GM18498 (cell line): ENCODE results near the gene GNPTG.

Experiments
- ATAC-seq: cut with Tn5 transposase; IDR thresholded peaks from one replicate; pipeline ENCODE4 v1.9.1; 2021; ENCODE audit warnings: mild to moderate bottlenecking, moderate library complexity; ENCODE audit not compliant: unreplicated experiment

Gene GNPTG

GRCh38 chr16:1367486-1368174 lies 15.9 kb downstream of the GNPTG start:
- no peak for ATAC-seq

DNA sequence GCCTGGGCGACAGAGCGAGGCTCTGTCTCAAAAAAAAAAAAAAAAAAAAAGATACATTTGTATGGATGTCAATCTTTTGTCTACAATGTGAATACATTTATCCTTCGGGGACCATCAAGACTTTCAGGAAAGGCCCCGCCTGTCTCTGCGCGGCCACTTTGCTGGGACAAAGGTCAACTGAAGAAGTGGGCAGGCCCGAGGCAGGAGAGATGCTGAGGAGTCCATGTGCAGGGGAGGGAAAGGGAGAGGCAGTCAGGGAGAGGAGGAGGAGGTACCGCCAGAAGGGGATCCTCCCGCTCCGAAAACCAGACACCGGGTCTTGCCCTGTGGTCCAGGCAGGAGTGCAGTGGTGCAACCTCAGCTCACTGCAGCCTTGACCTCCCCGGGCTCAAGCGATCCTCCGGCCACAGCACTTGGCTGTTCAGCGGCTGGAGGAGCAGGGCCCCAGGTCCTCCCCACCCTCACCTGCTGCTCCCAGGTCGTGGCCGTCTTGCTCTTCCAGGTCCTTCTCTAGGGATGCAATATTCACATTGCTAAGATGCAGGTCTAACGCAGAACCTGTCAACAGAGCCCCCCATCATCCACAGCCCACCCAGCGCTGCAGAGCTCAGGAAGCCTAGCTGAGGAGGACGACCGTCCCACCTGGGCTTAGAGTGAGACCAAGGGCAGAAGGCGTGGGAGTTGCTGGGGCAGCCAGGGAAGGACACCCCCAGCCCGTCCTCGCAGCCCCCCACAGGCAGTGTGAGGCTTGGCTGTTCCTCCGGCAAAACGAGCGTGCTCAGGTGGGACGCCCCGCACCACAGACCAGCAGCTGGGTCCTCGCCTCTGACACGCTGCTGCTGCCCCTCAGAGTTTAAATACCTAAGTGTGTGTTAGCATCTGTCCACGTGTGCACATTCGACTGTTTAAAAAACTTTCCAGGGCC lies 19.6 kb downstream of the GNPTG start:
- ATAC-seq: no peak

DNA sequence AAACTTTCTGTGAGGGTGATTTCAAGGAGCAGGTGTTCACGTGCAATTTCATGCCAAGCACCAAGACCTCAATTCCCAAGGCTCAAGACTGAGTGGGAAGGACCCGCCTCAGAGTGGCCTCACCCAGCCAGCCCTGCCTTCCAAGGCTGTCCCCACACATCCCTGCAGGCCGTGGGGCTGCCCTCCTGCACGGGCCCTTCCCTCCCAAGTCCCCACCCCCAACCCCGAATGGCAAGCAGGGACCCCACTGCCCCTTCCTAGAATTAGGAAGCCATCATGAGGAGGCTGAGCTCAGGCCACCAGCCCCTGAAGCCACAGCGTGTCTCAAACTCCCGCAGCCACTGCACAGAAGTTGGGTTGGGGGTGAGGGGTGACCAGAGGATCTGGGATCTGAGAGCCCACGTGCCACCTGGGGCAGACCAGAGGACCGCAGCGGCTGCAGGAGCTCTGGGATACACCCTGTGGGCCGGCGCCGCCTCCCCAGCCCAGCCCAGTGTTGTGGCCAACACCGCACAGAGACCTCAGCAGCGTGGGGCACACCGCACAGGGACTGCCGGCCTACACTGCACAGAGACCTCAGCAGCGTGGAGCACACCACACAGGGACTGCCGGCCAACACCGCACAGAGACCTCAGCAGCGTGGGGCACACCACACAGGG lies 20.7 kb downstream of the GNPTG start:
- no peak for ATAC-seq

DNA sequence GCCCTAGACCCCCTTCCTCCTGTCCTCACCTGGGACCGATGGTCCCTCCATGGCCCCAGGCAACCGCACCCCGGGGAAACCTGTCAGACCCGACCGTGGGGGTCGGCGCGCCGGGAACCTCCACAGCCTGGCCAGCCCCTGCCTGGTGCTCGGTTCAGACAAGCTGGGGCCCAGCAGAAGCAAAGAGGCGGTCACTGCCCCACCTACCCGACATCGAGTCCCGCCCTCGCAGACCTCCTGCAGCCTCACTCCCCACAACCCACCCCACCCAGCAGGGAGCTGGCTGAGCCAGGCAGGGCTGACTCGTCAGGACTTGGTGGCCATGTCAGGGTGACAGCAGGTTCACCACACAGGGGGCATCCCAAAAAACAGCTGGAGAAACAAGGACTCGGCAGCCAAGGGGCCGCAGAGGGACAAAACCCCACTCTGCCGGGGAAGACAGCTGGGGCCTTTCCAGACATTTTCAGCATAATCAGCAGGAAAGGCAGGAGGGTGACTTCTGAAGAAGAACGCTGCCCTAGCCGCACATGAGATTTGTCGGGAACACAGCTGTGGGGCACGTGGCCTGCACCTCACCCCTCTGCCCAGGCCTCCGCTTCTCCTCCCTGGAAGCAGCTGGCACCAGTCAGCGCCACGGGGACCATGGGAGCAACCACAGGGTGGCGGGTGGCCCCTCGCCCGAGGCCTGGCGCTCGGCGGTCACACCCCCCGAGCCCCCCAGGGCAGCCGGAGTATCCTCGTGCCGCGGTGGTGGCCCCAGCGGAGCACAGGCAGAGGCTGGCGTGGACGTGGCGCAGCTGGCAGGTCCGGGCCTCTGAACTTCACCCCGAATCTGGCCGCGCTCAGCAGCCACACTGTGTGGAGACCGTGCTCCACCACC lies 22.9 kb downstream of the GNPTG start:
- no peak for ATAC-seq

DNA sequence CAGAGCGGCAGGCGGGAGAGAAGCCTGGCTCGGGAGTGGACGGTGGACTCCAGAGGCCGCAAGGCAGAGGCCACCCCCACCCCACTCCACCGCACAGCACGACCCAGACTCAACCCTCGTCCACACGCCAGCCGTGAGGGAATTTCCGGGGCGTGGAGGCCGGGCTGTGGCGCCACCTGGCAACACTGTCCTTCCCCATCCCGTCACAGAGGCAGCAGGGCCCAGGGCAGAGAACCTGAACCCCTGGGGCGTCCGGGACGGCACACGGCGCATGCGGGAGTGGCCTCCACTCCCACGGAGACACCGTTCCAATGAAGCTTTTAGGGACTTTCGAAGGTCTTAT lies 23.5 kb downstream of the GNPTG start:
- ATAC-seq: no peak

GRCh38 chr16:1375741-1376410 lies 24.1 kb downstream of the GNPTG start:
- ATAC-seq: no peak

DNA sequence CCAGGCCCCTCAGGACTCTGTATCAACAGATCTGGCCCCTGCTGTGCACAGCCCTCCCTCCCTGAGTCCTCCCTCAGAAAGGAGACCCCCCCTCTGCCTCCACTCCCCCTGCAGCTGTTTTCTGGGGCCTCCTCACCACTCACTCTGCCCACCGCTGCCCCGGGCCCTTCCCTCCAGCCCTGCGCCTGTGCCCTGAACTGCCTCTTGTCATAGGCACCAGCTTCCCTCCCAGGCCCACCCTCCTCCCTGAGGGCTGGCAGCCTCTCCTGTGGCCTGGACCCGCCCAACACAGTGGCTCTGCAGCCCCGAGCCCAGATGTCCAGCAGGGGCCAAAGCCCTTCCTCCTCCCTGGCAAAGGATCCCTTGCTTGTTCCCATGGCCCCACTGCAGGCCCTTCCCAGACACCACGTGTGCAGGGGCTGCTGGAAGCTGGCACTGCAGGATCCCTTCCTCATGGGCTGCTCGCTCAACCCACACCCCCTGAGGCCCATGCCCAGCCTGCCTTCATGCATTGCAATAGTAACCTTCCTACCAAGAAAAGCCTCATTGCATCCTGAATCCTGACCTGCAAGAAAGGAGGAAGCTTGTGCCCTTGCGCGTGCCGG lies 25.8 kb downstream of the GNPTG start:
- no peak for ATAC-seq

GRCh38 chr16:1378087-1378803 lies 26.5 kb downstream of the GNPTG start:
- no peak for ATAC-seq

- ATAC-seq: peak; percentile 35
Measured at GRCh38 chr16:1378804-1379303, 27.1 kb downstream of the GNPTG start.

DNA sequence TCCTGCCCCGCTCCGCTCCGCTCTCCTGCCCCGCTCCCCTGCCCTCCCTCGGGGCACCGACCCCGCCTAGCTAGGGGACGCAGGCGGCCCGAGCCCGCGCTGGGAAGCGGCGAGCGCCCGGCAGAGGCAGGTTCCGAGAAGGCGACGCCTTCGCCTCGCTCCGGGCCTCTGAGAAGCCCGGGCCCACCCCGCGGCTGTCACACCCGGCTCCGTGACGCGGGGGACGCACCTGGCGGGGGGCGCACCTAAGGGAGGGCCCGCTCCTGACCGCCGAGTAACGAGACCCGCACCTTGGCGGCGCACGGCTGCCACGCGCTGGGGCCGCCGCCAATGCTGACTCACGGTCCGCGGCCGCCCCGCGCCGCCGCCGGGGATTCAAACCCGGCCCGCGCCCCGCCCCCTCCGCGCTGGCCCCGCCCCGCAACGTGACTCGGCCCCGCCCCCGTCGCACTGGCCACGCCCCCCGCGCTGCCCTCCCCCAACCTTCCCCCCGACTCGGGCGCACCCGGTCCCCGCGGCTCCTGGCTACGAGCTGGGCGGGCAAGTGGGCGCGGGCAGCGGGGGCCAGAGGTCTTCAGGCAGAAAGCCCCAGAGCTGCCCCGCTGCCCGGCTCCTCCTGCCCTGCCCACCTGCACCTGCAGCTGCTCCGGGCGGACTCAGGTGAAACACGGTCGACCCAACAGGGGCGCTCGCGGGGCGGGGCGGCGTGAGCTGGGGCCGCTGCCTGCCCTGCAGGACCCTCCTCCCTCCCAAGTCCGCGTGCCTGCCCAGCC lies 27.8 kb downstream of the GNPTG start:
- ATAC-seq: peak; percentile 58

DNA sequence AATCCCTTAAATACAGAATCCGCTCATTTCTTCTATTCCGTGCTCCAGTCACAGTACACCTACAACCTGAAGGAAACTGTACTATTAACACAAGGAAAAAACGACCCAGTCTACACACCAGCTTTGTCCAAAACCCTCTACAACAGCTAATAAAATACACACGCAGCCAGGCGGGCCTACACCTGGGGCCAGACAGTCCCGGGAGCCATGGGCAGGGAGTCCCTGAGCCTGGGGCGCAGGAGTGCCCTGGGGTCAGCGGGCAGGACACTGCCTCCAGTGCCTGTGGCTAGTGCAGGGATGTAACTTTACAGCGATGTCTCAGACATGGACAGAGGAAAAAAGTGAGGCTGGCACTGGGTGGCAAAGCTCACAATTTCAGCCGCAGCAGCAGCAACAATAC lies 28.5 kb downstream of the GNPTG start:
- no peak for ATAC-seq

GRCh38 chr16:1381612-1382406 lies 30.1 kb downstream of the GNPTG start:
- no peak for ATAC-seq

- no peak for ATAC-seq
Measured at GRCh38 chr16:1383556-1383955, 31.8 kb downstream of the GNPTG start.

- no peak for ATAC-seq
Measured at GRCh38 chr16:1385232-1385631, 33.5 kb downstream of the GNPTG start.

- ATAC-seq: no peak
Measured at GRCh38 chr16:1387331-1387730, 35.6 kb downstream of the GNPTG start.

DNA sequence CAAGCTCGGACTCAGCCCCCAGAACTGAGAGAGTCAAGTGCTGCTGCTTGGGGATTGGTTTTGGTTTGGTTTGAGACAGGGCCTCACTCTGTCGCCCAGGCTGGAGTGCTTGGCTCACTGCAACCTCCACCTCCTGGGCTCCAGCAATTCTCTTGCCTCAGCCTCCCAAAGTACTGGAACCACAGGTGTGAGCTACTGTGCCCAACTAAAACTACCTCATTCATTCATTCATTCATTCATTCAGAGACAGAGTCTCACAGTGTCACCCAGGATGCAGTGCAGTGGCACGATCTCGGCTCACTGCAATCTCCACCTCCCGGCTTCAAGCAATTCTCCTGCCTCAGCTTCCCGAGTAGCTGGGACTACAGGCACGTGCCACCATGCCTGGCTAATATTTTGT lies 38.0 kb downstream of the GNPTG start:
- ATAC-seq: no peak

DNA sequence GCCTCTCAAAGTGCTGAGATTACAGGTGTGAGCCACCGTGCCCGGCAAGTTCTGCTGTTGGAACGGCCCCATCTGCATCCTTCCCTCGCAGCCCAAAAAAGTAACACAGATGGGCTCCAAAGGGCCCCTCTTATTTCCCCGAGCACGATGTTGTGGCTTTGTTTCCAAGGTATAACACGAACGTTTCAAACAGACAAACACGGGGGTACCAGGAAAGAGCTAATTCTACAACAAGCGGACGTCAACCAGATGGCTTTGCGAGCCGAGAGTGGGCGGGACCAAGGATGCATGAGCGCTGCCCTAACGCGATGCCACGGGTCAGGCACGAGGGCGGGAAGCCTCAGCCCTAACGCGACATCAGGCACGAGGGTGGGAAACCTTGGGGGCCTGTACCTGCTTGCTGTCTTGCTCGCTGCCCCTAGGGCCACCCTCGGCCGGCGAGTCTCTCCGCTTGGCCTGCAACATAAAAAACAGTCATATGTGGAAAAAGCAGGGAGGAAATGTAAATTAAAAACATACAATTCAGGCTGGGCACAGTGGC lies 38.6 kb downstream of the GNPTG start:
- no peak for ATAC-seq
